Stimulated activated CD4-positive, alpha-beta T cell treated with anti-CD3 and anti-CD28 coated beads, TNF-alpha, amount 100 ng/mL, for 1 hour (primary cell): ENCODE measurements around the gene SULF2.

Source experiments
- DNase-seq, 3 donors: peaks; one replicate each; pipeline ENCODE4 v3.0.0-alpha.2; 2020; ENCODE audit warnings: low read depth in 3 of 3, low spot score in 1 of 3

The SULF2 gene

DNA sequence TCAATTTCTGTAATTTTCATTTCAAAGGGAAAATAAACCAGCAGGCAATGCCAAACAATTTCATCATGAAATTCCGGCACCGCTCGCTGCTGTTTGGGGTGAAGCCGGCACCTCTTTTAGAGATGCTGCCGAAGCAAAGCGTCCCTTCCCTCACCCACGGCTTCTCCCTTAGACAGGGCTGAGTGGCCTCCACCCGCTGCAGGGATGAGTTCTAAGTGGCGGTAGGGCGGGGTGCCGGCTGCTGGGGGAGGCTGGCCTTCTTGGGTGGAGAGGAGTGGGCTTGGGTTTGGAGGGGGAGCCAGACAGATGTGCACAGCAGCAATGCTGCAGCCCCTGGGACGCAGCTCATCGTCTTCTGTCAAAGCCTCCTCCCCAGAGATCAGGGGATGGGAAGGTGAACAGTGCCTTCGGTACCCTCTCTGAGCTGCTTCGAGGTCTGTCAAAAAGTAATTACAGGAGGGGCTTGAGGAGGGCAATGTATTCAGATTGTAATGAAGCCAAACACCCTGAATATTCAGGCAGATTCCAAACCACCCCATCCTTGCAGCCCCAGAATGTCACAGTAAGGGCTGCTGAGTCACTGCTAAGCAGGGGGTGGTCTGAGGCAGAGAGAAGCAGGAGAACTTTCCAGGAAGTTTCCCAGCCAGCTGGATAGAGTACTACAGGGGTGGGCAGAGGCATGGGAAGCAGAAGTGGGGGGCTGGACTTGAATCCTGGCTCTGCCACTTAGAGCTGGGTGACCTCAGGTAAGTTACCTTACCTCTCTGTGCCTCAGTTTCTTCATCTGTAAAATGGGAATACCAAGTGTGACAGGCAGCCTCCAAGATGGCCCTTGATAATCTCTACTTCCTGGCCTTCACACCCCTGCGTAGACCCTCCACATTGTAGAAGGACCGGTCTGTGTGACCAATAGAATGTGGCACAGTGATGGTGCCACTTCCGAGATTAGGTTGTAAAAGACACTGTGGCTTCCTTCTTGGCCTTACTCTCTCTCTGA, 96.6 kb downstream of the SULF2 start:
- DNase-seq = no peak

DNA sequence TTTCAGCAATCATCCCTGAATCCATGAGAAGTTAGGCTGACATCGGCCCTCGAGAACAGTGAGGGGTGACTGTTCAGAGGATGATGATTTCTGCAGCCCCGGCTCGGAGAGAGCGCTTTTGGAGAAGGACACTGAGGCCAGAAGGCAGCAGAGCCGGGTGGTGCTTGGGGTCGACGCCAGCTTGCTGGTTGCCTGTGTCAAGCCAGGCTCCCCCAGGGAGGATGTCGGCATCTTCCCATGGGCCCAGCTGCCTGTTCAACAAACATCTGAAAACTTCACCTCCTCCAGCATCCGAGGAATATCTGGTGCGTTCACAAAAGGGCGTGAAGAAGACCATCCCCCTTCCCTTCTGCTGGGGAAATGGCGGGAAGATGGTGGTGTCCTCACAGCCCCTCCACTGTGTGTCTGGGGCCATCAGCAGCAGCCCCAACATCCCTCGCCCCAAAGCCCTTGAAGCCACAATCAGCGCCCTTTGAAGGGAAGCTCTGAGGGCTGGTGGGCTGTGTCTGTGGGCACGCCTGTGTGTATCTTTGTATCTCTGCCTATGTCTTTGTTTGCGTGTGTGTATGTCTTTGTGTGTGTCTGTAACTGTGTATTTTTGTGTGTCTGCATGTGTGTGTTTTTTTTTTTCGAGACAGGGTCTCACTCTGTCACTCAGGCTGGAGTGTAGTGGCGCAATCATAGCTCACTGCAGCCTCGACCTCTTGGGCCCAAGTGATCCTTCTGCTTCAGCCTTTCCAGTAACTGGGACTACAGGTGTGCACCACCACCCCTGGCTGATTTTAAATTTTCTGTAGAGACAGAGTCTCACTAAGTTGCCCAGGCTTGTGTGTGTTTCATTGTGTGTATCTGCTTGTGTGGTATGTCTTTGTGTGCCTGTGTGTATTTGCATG, 97.9 kb downstream of the SULF2 start:
- no peak for DNase-seq

DNA sequence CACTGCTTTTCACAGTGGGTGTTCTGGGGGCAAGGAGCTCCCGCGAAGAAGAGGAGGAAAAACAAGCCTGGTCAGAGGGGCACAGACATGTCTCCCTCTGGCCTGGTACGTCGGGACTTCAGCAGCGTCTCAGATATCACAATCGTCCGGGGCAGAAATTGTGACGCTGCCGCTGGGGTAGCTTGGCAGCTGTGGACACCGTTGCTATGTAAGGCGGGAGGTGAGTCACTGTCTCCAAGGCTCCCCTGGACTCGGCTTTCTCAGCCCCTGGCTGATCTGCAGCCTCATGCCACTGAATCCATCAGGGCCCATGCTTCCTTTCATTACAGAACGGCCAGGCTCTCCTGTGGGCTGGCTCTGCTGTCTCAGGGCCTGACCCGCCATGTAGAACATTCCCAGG, 98.7 kb downstream of the SULF2 start:
- no peak for DNase-seq

DNA sequence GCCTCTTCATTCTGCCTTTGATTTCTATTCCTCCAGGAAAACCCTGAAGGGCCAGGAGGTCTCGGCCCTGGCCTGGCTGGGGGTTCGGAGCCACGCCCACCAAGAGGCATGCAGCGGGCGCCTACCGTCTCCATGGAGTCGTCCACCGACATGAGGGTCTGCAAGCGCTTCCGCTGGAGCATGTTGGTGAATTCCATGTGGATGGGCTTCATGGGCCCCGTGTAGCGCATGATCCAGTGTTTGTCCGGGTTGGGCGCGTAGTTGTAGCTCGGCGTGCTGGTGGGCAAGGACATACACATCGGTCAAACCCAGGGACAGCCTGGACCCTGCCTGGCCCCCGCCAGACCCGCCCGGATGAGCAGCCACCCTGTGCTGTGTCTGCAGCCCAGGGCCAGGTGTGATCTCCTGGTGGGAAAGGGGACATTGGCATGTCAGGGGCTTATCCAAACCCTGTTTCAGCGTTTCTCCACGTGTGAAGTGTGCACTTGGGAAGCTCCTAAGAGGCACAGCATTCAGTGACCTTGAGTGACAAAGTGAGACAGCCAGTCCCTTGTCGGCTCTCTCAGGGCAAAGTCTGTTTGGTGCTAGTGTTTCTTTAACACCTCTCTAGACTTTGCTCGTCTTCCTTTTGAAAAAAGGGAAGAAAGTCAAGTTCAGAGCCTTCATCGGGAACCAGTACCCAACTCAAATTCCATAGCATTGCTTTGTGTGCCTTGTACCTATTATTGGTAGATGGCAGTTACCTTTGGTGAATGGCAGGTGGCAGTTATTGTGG, 100.8 kb downstream of the SULF2 start:
- no peak for DNase-seq

DNA sequence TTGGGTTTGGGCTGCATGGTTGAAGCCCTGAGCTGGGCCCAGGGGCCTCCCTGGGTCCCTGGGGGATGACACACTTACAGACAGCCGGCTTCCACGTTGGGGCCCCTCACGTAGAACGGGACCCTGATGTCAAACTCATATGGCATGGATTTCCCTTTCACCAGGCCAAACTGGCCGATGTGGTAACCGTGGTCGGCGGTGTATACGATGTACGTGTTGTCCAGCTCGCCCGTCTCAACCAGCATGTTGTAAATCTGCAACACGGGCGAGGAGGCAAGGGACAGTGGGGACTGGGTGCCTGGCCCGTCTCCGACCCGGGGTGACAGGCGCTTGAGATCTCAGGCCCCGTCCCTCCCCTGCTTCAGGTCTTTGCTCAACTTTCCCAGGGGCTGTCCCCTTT, 102.4 kb downstream of the SULF2 start:
- no peak for DNase-seq

DNA sequence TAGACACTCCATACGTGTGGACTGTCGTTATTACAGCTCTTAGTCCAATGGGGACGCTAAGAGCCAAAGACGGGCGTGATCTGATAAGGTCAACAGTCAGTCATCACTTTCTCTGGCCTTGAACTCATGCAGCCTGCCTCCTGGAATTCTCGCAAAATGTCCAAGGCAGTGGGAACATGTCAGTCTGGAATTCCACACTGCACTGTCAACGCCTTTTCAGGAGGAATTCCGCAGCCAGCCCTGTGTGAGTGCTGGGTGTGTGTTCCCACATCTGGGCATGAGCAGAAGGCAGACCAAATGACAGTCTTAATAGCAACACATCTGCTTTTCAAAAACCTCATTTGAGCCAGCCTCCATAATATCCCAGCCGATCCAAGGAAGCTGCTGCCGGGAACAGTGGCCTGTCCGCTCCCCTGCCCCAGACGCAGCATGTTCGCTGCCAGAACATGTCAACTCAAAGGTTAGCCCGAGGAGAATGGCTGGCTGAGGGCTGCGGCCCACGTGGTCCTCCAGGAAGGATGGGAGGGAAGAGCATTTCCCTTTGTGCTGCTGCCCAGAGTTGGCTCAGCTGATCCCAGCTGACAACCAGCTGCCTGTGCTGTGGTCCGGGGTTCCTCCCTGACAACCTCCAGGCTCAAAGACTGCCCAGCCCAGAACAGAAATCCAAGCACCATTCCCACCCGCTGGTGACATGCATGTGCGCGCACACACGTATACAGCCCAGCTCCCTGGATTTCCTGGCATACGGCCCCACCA, 103.1 kb downstream of the SULF2 start:
- DNase-seq = no peak

DNA sequence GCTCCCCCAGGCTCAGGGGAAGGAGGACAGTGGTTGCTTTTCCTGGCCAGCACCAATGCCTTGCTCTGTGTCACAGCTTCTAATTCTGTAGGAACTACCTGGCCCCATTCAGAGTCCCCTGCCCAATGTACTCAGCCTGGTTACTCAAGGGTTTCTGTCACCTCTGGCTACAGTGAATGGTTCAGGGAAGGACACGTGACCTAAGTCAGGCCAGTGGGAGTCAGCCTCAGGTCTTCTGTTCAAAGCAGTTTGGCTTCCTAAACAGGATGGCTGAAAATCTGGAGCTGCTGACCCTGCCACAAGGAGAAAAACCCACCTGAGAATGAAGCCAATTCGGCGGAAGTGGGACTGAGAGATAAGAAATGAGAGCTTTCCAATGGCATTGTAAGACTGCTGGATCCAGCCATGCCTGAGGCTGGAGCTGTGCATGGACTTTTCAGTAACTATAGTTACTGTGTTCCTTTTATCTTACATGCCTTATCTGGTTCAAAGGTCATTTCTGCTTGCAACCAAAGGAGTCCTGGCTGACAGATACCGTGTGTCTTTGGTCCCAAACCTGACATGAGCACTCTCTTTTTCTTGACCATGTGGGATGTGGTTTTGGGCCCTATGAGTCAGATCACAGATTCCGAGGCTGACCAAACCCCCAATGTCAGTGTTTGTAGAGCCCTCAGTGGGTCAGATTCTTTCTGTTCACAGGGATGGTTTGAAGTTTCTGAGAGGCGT, 104.3 kb downstream of the SULF2 start:
- DNase-seq = no peak

DNA sequence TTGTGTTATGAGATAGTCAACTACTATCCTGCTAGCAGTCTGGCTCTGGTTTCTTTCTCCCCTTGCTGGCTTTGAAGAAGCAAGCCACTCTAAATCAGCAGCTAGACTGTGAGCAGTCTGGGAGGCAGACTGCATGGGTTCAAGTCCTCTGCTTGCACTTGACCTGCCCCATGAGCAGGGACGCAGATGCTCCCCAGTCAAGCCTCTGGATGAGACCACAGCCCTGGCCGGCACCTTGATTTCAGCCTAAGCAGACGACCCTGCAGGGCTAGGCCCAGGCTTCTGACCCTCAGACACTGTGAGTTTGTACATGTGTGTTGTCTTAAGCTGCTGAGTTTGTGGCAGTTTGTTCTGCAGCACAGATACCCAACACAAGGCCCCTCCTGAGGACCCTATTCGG, 105.8 kb downstream of the SULF2 start:
- DNase-seq = no peak

DNA sequence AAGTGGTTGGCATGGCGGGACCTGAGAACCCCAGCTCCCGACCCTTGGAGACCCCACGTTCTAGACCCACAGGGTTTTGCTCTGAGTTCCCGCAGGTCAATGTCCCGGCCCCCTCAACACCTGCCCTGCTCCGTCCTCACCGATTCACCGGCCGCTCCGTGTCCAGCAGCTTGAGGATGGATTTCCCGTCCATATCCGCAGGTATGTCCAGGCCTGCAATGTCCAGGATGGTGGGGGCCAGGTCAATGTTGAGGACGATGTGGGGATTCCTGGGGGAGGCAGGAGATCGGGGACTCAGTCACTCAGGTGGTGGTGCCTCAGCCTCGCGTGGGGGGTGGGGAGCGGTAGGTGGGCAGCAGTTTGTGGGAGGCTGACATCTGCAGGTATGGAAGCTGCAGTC, 106.7 kb downstream of the SULF2 start:
- DNase-seq = no peak

DNA sequence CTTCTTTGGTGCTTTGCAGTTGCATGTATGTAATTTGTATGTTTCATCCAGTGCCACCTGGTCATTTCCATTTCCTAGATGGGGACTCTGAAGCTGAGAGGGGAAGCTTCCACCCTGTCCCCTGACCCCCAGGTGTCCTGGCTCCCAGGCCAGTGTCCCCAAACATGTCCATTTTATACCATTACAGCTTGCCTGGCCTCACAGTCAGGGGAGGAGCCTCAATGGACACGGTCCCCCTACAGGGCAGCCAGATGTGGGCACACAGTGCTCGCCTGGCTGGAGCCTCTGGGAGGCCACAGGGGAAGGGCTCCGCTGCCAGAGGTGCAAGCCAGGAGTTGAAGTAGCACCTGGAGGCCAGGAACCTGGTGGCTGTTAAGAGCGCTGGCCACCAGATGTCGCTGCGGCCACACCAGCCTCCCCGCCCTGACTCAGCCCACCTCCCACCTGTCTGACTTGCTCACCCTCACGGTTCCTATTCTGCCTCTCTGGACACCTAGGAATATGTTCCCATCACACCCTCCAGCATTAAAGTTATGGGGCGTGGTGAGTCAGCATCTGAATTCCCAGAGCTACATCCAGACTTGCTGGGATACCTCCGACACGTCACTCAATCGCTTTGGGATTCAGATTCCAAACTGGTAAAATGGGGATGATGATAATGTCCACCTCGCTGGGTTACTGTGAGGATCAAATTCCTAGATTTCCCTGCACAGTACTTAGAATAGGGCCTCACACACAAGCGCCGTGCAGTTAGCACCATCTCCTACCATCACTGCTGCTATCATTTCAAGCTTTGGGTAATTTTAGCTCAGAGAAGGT, 107.4 kb downstream of the SULF2 start:
- peak in 2 of 3 donors; percentile 13 to 56 for DNase-seq

DNA sequence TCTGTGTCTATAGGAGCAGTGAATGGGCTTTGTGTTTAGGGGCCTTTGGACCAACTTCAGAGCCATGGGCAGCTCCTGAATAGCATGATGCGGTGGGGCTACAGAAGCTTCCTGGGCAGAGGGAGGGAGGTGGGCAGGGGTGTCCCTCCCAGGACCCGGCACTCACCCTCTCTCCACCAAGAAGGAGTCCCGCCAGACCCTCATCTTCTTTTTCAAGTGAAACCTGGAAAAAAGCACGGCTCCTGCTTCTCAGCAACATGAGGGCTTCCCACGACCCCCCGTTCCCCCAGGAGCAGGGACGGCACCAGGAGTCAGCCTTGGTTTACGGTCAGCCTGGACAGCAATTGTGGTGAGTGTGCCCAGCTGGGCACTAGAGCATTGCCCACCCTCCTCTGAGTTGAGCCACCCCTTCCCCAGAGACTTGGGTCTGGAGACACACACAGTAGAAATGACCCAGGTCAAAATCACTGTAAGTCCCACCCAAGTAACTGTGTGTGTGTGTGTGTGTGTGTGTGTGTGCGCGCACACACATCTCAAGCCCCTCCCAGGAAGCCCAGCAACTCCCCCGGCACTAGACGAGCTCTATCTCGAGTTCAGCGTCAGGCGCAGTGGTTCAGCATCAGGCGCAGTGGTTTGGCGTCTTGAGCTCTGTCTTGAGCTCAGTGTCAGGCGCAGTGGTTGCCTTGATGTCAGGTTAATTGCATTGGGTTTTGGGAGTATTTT, 108.2 kb downstream of the SULF2 start:
- no peak for DNase-seq

DNA sequence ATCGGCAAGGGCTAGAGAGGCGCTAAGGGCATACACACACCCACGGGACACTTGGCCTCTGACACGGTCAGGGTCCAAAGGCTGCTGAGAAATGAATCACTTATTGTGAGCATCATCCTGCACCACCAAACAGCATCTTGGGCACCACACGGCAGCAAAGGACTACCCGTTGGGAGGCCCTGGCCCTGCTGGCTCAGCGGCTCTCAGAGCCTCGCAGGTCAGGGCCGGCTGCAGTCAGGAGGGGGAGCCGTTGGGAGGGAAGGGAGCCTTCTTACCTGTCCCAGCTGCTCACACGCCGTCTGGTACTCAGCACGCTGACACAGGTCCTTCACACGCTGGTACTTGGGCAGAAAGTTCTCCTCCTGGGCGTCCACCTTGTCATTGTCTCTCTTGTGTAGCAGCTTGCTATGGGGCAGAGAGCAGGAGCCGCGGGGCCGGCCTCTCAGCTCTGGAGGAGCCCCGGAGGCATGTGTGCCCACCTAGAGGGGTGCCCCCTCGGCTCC, 109.0 kb downstream of the SULF2 start:
- DNase-seq = no peak

DNA sequence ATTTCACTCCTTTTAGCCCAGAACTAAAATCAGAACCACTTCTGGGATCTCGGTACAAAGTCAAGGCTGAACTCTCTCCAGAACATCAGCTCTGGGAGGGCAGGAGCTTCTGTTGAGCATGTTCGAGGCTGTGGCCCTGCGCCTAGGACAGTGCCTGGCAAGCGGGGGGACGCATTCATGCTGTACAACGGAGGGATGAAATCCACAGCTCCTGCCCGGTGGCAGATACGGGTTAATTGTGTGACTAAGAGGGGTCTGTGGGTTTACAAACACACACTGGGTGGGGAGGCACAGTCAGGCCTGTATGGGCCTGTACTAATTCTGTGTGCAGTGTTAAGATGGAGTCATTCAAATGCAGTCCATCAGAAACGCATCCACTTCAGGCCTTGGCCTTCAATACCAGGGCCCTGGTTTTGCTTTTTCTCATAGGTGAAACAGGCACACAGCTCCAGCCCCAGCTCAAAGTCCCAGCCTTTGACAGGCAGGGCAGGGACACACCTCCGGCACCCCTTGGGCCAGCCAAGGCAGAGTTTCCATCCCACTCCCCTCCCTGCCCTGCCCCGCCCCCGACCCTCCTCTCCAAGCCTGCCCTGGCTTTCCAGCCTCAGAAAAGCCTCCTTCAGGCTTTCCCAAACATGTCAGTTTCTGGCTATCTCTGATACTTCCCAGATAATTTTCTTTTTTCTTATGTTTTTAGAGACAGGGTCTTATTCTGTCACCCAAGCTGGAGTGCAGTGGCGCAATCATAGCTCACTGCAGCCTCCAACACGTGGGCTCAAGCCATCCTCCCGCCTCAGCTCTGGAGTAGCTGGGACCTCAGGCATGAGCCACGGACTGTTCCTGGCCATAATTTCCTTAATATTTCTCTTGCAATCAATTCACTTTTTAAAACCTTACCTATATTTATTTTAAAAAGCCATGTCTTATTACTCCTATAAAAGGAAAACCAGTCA, 109.8 kb downstream of the SULF2 start:
- DNase-seq = no peak

DNA sequence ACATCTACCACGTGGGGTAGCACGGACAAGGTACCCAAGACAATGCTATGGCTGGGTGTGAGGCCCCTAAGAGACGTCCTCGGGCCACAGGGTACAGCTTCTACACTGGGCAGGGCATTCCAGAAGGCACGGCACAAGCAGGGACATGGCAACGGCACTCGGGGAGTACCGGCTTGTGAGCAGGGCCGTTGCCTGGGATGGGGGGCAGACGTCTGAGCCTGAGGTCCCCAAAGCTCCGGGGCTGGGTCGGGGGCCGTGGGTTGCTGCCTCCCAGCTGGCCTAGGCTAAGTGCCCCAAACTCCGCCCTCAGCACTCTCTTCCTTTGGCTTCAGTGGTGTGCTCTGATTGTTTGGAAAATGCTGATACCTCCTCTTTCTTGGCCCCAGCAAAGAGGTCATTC, 110.6 kb downstream of the SULF2 start:
- no peak for DNase-seq

DNA sequence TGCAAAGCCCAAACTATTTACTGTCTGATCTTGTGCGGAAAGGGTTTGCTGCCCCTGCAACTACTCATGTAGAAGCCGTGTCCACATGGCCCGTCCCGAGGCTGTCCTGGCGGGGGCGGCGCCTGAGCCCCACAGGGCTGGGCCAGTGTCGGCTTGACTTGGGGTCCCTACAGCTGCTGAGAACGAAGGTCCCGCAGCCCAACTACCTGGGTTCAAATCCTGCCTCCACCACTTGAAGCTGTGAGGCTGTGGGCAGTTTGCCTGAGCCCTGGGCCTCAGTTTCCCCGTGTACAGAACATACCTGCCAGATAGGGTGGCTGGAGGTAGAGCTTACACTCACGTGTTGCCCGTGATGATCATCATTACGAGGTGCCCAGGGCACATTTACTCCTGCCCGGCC, 111.1 kb downstream of the SULF2 start:
- DNase-seq = no peak

DNA sequence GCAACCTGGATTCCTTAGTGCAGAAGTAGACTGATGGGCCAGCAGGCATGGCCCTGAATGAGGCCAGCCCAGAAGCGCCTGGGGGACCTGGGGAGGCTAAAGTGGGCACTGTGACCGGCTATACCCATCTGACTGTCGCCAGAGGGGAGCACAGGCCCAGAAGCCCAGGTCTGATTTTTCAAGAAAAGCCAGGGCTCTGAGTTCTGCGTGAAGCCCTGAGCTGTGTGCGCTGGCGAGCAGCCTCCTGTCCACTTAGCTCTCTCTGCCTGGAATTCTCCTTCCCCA, 111.7 kb downstream of the SULF2 start:
- DNase-seq = no peak
